NCI-H1417 (cell line): ENCODE results near the gene MT1M.
"Not testable (repeated sequence)": the region's sequence is repeated elsewhere in the genome, so short reads cannot be mapped to it uniquely, and the experiment has no call there.

Source experiments
- DNase-seq, 3 experiments: peaks; one replicate each; lab custom pipeline; 2025; lab: John Stamatoyannopoulos, UW

Gene MT1M

DNA sequence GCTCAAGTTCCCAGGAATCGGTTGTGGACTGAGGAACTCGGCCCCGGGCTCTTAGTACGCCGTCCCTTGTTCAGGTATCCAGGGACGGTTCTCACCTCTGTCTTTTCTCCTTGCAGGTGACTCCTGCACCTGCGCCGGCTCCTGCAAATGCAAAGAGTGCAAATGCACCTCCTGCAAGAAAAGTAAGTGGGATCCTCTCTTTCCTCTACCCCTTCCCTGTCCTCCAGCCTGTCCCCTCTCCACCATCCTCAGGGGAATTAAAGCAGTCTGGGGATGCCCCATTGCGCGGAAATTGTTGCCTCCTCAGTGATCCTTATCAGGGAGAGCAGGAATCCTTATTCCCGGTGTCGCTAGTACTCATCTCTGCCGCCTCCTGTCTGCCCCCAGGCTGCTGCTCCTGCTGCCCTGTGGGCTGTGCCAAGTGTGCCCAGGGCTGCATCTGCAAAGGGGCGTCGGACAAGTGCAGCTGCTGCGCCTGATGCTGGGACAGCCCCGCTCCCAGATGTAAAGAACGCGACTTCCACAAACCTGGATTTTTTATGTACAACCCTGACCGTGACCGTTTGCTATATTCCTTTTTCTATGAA is 23.5 kb upstream of the MT1M start:
- peak; percentile 5 to 58 (median 55) for DNase-seq

GRCh38 chr16:56609463-56609921 is 23.0 kb upstream of the MT1M start:
- peak; percentile 9 to 62 (median 43) for DNase-seq

DNA sequence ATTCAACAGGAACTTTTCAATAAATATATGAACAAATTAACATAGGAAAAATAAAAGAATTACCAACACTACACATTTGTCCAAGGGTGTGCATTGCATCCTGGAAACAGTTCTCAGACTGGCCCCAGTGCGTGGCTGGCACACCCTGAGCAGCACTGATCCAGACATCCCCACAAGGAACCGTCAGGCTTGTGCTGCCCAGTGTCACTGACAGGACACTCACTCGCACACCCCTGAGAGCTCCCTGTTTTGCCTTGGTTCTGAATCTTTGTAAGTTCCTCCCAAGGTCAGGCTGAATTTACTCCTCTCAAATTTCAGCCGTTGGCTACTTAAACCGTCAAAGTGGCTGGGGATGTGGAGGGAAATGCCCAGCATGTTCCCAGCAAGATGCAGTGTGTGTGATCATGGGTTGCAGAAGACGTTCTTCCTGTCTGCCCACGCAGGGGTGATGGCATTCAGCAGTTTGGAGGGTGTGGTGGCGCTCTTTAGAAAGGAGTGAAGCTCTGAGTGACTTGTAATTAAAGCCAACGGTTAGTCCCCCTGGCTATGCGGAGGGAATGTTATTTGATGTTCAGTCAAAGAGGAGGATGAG is 22.3 kb upstream of the MT1M start:
- peak in 2 of 3 experiments; percentile 17 to 25 for DNase-seq

GRCh38 chr16:56610609-56611111 is 21.8 kb upstream of the MT1M start:
- no peak for DNase-seq

DNA sequence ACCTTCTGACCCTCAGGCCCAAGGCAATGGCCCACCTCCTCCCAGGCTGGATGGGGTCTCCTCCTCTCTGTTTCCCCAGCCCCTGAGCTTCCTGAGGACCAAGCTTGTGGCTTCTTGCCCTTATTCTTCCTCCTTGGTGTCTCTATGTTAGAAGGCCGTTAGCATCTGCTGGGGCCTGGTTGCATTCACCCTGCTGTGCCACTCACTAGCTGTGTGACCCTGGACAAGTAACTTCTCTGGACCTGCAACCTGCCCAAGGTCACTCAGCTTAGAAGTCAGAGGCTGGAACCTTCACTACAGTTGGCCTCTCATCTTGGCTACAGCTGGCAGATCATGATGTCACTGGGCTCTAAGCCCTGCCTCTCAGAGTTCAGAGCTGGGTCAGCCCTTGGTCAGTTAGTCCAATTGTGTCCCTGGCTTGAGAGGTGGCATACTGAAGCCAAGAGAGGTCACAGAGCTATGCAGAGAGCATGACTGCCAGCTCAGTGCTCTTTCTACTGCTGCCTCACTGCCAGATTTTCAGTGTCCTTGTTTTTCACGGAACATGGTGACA is 21.1 kb upstream of the MT1M start:
- no peak for DNase-seq

DNA sequence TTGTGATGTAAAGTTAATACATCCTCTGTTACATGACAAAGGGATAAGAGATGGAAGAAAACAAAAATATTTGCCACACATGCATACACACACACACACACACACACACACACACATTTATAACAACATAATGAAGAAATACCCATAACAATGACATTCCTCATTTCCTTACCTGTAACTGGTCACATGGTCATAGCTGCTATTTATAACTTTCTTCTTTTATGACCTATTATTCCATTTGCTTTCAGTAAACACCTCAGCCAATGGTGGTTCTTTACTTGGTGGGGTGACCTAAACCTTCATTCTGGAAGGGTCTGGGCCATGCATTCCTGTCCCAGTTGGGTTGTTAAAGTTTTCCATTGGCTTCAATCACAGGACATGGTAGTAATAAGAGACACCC is 18.8 kb upstream of the MT1M start:
- DNase-seq = no peak

GRCh38 chr16:56614549-56614991 is 17.9 kb upstream of the MT1M start:
- no peak for DNase-seq

- DNase-seq = no peak
Measured at GRCh38 chr16:56615353-56615752, 17.1 kb upstream of the MT1M start.

DNA sequence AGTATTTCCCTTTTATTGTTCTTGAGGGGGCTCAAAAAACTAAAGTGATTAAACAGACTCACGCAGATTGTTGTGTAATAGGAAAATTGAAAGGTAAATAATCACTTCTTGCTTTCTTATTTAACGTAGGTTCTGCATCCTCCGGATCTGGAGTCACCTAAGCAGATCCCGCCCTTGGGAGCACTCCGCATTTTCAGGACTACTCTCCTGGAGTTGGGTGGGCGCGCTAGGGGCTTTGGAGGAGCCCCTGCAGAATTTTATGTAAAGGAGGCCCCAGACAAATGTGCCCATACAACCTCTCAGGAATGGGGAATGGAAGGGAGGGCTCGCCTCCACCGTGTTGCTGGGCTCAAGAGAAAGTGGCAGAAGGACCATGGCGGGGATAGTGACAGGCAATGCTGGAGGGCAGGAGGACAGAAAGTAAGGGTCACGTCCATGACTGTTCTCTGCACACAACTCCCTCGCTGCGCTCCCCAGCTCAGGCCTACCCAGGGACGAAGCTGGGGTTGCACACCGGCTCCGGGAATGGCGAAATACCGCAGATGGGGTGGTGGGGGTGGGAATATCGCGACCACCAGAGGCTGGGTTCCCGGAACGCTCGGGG is 15.7 kb upstream of the MT1M start:
- no peak for DNase-seq

DNA sequence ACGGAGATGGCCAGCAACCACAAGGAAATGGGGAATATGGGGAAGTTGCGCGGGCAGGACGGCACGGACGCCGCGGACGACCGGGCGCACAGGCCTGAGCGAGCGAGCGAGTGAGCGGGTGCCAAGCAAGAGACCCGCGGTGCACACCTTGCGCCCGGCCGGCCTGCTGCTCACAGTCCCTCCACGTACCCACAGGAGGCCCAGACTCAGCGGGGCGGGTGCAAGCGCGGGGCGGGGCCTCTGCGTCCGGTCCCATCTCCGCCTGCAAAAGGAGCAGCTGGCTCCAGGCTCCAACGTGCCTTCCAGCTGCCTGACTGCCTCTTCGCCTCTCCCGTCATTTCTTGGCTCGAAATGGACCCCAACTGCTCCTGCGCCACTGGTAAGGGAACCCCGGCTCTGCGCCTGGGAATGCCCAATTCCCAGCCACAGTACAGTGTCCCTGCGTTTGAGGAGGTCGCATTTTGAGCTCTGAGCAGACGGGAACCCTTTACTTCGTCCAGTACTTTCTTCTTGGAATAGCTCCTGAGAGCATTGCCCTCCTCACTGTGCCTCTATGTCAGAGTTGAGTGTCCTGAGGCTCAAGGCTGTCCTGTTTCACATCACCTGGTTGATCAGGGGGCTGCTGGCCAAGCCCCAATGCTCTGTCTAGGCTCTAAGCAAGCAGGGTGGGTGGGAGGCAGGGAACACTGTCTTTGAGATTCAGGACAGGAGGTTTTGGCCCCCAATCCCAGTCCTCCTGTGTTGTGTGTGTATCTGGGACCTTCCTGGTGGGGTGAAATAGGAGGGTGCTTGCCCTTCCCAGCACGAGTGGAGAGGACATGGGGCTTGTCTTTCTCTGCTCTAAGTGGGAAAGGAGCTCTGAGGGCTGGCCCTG is 15.0 kb upstream of the MT1M start:
- DNase-seq = no peak

- DNase-seq = no peak
Measured at GRCh38 chr16:56618138-56618537, 14.3 kb upstream of the MT1M start.

- DNase-seq = no peak
Measured at GRCh38 chr16:56620339-56620897, 12.0 kb upstream of the MT1M start.

- DNase-seq = not testable (repeated sequence)
Measured at GRCh38 chr16:56621665-56622445, 10.6 kb upstream of the MT1M start.

GRCh38 chr16:56623184-56623583 is 9.3 kb upstream of the MT1M start:
- not testable (repeated sequence) for DNase-seq

GRCh38 chr16:56623637-56624036 is 8.8 kb upstream of the MT1M start:
- DNase-seq = no peak

- DNase-seq = peak in 1 of 3 experiments; percentile 26
Measured at GRCh38 chr16:56625140-56625942, 7.1 kb upstream of the MT1M start, which contains the start of gene MT1E. Gene MT1E (plus strand): TSS chr16:56625781. CDS start chr16:56625852, 71 bp downstream.

DNA sequence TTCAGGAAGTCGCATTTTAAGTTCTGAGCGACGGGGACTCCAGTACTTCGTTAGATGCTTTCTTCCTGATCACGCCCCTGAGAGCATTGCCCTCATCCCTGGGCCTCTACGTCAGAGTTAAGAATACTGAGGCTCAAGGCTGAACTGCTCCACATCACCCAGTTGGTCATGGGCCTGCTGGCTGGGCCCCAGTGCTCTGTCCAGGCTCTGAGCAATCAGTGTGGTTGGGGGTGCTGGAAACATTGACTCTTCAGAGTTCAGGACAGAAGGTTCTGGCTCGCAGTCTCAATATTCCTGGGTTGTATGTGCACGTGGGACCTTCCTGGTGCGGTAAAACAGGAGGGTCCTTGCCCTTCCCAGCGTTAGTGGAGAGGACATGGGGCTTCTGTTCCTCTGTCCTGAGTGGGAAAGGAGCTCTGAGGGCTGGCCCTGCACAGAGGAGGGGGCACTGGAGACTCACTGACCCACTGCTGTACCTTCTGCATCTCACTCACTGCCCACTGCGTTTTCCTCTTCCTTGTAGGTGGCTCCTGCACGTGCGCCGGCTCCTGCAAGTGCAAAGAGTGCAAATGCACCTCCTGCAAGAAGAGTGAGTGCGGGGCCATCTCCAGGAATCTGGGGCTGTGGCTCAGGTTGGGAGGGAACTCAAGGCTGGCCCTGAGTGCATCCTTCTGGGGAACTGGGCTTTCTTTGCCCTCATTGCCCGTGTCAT is 6.4 kb upstream of the MT1M start:
- no peak for DNase-seq

GRCh38 chr16:56626685-56627084 is 5.8 kb upstream of the MT1M start:
- no peak for DNase-seq
